ENCODE measurements around the gene THSD8.
"Not testable (repeated sequence)": the region's sequence is repeated elsewhere in the genome, so short reads cannot be mapped to it uniquely, and the experiment has no call there.

The THSD8 gene

DNA sequence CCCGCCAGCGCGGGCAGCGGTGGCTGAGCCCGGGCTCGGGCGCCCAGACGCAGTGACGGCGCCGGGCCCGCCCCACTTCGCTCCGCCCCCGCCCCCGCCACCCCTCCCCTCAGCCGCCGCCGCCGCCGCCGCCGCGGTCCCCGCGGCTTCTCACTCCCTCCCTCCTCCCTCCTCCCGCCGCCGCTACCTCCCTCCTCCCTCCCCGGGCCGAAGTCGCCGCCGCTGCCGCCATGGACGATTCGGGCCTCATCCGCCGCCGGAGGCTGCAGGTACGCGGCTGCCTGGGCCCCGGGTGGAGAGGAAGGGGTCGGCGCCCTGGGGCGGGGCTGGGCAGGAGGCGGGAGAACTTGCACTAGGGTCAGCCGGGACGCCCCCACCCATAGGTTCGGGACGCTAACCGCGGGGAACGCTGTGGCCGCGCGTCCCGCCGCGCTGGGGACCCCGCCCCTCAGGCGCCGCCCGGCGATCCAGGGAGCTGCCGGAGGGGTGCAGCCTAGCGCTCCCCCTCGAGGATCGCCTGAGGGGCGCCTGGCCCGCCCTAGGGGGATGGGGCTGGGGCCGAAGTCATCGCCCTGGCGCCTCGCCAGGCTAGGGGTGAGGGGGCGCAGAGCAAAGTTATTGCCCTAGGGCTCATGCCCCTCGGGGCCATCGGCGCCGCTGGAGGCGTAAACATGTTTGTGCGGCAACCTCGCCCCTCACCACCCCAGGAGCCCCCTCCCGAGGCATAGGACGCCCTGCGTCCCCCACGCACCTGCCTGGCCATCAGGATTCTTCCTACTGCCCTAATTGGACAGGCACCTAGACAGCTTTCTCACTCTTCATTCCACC is 32.1 kb downstream of the THSD8 start:
- no peak for DNase-seq

- DNase-seq, result peak; percentile 12
These were observed 32.7 kb downstream of the THSD8 start, which contains the start of gene RTBDN for GRCh38 chr19:12834566-12834943. TSS of gene RTBDN (minus strand) at chr19:12834579. CDS start at chr19:12829979, 4,600 bp downstream.

- peak; percentile 42 for DNase-seq
These were observed 33.3 kb downstream of the THSD8 start for GRCh38 chr19:12834976-12835757.

DNA sequence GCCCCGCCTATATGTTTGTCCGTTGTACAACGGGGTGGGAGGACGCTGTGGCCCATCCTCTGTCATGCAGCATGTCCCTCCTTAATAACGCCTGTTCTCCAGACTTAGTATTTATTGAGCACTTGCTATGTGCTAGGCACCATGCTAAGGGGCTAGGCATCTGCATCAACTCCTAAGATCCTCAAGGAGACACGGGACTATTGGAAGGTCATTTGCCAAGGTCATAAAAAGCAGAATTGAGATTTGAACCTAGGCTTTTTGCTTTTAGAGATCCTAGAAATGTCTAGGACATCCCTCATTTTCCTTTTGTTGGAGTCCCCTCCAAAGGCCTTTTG is 34.6 kb downstream of the THSD8 start:
- DNase-seq, result no peak

GRCh38 chr19:12837225-12837624 is 35.4 kb downstream of the THSD8 start:
- no peak for DNase-seq

- DNase-seq, result no peak
These were observed 36.5 kb downstream of the THSD8 start, which contains the start of gene MAST1 for GRCh38 chr19:12838182-12838885. TSS of gene MAST1 (plus strand) at chr19:12838515. CDS start at chr19:12838573, 58 bp downstream.

GRCh38 chr19:12838886-12839756 is 37.3 kb downstream of the THSD8 start:
- DNase-seq, result peak; percentile 7

DNA sequence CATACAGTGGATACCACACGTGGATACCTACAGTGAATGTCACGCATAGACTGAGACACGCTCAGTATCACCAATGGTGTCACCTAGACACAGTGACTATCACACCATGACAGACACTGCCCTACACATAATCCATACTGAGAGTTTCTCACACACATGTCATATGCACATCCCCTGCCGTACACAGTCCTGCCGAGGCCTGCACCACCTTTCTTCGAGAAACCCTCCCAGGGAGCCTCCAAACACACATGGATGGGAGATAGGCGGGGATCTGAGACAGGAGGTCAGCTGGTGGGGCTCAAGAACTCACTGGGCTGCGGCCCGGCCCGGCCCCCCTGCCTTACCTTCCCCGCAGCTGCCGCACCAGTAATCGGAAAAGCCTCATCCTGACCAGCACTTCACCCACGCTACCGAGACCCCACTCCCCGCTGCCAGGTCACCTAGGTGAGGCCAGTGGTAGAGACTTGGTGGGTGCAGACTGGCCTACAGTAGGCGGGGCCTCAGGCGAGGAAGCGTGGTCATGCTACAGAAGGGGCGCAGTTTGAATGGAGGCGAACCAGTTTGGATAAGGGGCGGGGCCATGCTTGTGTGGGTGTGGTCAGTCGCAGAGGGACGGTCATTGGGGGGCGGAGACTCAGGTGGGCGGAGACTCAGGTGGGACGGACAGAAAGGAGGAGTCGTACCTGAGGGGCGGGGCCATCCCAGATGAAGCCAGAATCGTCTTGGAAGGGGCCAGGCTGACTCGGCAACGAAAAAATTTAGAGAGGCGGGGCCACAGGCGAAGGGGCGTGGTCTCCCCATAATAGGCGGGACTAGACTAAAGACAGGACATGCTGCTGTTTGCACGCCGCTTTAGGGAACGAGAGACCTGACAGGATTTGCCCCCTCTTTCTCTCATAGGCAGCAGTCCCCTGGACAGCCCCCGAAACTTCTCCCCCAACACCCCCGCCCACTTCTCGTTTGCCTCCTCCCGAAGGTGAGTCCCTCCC is 38.5 kb downstream of the THSD8 start:
- peak; percentile 89 for DNase-seq

- DNase-seq, result peak; percentile 54
These were observed 39.2 kb downstream of the THSD8 start for GRCh38 chr19:12841094-12841493.

- DNase-seq, result no peak
These were observed 40.6 kb downstream of the THSD8 start for GRCh38 chr19:12842511-12842910.

DNA sequence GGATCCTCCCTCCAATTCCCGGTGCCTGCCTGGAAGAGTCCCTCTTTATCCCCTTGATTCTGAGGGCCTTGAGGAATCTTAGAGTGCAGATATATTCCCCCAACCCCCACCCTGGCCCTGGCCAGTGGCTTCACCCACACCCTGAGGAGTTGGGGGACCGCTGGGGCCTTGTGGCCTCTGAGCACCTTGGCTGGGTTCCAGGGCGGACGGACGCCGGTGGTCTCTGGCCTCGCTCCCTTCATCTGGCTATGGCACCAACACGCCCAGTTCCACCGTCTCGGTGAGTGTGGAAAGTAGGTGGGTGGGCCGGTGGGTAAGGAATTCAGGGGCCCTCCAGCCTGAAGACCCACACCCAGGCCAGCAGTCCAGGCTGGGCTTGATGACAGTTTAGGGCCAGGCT is 41.5 kb downstream of the THSD8 start:
- no peak for DNase-seq

- DNase-seq, result no peak
These were observed 42.3 kb downstream of the THSD8 start for GRCh38 chr19:12843999-12844732.

- not testable (repeated sequence) for DNase-seq
These were observed 44.7 kb downstream of the THSD8 start for GRCh38 chr19:12846613-12847012.

DNA sequence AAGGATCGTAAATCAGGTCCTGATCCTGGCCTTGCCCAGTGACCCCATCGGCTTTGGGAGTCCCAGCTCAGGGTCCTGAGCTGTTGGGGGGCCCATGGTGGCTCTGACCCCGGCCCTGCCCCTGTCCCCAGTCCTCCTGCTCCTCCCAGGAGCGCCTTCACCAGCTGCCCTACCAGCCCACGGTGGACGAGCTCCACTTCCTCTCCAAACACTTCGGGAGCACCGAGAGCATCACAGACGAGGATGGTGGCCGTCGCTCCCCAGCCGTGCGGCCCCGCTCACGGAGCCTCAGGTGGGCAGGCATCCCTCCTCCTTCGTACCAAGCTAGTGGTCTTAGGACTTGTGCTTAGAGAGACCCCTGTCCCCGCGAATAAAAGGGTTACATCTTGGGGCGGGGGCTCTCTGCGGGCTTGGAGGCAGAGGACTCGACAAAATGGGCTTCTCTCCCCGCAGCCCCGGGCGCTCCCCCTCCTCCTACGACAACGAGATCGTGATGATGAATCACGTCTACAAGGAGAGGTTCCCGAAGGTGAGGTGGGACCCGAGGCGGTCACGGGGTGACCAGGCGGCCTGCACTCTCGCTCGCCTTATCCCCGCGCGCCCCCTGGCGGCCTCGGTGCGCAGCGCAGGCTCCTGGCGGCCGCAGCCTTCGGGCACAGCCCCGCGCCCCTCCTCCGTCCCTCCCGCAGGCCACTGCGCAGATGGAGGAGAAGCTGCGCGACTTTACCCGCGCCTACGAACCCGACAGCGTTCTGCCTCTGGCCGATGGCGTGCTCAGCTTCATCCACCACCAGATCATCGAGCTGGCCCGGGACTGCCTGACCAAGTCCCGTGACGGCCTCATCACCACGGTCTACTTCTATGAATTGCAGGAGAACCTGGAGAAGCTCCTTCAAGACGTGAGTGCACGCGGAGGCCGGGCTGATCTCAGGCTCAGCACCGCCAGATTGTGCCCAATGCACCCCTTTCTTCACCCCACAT is 45.6 kb downstream of the THSD8 start:
- DNase-seq, result peak; percentile 16
